Measurements from ENCODE around the gene PLPPR1. TPM values are rescaled to one million over a fixed set of nuclear protein-coding genes. Genes with fewer than 3 reads are reported as not detected.

PLPPR1 gene
- polyA plus RNA-seq, 1 donor from 2014 or later, result 157 TPM

DNA sequence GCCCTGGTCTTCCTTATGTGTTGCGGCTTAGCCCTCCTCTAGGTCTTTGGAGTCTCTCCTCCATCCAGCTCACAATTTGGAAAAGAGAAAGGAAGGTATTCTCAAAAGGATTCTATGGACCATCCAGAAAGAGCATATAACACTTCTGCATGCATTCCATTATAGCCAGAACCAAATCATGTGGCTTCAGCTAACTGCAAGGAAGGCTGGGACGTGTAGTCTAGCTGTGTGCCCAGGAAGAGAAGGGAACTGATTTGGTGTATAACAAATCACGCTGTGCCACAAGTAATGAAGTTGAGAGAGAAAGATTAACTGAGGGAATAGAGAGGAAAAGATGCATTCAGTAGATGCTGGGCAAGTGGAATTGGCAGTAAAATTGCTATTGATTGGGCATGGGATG lies 43.7 kb downstream of the PLPPR1 start:
- Histone ChIP-seq H2AFZ (ENCODE audit: low read depth, low read length) (no peak overlapping the region), H3K27ac (ENCODE audit: low read length) (no peak overlapping the region), H3K4me2 (ENCODE audit: low read length) (no peak overlapping the region), H3K36me3 (ENCODE audit: insufficient read depth, low read length) (no peaks in the 10 kb centered on the region), H3K9ac (ENCODE audit: low read length) (no peak overlapping the region), H4K20me1 (ENCODE audit: insufficient read depth) (no peaks in the 10 kb centered on the region), H3K79me2 (replicated peaks; ENCODE audit: insufficient read depth, low read length) (no peaks in the 10 kb centered on the region), H3F3A (ENCODE audit: insufficient read depth, low read length, poor library complexity, severe bottlenecking) (no peaks in the 10 kb centered on the region), H3K4me3 (ENCODE audit: low read length) (no peak overlapping the region), H3K27me3 (ENCODE audit: insufficient read depth, low read depth, low read length) (no peaks in the 10 kb centered on the region), H3K9me2 (ENCODE audit: insufficient read depth, low read length) (no peaks in the 10 kb centered on the region), H3K9me3 (ENCODE audit: low read length) (no peaks in the 10 kb centered on the region)
- TF ChIP-seq, protein P1, sequence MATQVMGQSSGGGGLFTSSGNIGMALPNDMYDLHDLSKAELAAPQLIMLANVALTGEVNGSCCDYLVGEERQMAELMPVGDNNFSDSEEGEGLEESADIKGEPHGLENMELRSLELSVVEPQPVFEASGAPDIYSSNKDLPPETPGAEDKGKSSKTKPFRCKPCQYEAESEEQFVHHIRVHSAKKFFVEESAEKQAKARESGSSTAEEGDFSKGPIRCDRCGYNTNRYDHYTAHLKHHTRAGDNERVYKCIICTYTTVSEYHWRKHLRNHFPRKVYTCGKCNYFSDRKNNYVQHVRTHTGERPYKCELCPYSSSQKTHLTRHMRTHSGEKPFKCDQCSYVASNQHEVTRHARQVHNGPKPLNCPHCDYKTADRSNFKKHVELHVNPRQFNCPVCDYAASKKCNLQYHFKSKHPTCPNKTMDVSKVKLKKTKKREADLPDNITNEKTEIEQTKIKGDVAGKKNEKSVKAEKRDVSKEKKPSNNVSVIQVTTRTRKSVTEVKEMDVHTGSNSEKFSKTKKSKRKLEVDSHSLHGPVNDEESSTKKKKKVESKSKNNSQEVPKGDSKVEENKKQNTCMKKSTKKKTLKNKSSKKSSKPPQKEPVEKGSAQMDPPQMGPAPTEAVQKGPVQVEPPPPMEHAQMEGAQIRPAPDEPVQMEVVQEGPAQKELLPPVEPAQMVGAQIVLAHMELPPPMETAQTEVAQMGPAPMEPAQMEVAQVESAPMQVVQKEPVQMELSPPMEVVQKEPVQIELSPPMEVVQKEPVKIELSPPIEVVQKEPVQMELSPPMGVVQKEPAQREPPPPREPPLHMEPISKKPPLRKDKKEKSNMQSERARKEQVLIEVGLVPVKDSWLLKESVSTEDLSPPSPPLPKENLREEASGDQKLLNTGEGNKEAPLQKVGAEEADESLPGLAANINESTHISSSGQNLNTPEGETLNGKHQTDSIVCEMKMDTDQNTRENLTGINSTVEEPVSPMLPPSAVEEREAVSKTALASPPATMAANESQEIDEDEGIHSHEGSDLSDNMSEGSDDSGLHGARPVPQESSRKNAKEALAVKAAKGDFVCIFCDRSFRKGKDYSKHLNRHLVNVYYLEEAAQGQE (IDR thresholded peaks at IDR 0.05; ENCODE audit: borderline replicate concordance), result no peak
- TF ChIP-seq TAF1 (IDR thresholded peaks at IDR 0.05; ENCODE audit: low read depth) (no peak), POLR2AphosphoS5 (IDR thresholded peaks at IDR 0.05) (no peak), SMC3 (conservative IDR thresholded peaks at IDR 0.05; ENCODE audit: poor library complexity) (no peak), RAD21 (conservative IDR thresholded peaks at IDR 0.05) (no peak), EP300 (conservative IDR thresholded peaks at IDR 0.05; ENCODE audit: poor library complexity, severe bottlenecking) (no peak), MXI1 (conservative IDR thresholded peaks at IDR 0.05; ENCODE audit: poor library complexity, severe bottlenecking) (no peak), EZH2 (IDR thresholded peaks at IDR 0.05; ENCODE audit: borderline replicate concordance, insufficient read depth, low read length, poor library complexity, severe bottlenecking) (no peak)
- TF ChIP-seq, protein P2, sequence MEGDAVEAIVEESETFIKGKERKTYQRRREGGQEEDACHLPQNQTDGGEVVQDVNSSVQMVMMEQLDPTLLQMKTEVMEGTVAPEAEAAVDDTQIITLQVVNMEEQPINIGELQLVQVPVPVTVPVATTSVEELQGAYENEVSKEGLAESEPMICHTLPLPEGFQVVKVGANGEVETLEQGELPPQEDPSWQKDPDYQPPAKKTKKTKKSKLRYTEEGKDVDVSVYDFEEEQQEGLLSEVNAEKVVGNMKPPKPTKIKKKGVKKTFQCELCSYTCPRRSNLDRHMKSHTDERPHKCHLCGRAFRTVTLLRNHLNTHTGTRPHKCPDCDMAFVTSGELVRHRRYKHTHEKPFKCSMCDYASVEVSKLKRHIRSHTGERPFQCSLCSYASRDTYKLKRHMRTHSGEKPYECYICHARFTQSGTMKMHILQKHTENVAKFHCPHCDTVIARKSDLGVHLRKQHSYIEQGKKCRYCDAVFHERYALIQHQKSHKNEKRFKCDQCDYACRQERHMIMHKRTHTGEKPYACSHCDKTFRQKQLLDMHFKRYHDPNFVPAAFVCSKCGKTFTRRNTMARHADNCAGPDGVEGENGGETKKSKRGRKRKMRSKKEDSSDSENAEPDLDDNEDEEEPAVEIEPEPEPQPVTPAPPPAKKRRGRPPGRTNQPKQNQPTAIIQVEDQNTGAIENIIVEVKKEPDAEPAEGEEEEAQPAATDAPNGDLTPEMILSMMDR (IDR thresholded peaks at IDR 0.05; ENCODE audit: poor library complexity, severe bottlenecking), result no peak

DNA sequence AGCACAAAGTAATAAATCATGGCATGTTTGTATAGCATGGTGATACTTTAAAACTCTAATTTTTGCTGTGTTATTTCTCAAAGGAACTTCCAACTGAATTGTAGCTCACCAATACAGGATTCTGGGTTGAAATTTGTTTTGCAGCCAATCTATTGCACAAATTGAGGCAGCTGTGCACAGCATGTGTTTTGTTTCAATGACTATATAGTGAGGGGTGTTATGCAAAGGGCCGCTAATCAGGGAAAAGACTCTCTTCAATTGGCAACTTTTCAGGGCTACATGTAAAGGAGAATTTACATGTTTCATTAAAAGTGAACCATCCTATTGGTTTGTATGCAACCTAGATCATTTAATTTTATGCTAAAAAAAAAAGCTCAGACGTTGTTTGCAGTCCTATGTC lies 44.6 kb downstream of the PLPPR1 start:
- H3K27ac ChIP-seq (ENCODE audit: low read length), result no peak overlapping the region
- H3K9ac ChIP-seq (ENCODE audit: low read length), result no peak overlapping the region
- no peaks in the 10 kb centered on the region for H4K20me1 ChIP-seq (ENCODE audit: insufficient read depth)
- H3K36me3 ChIP-seq (ENCODE audit: insufficient read depth, low read length), result no peaks in the 10 kb centered on the region
- no peak for TF ChIP-seq TAF1 (IDR thresholded peaks at IDR 0.05; ENCODE audit: low read depth)
- TF ChIP-seq EZH2 (IDR thresholded peaks at IDR 0.05; ENCODE audit: borderline replicate concordance, insufficient read depth, low read length, poor library complexity, severe bottlenecking), result no peak
- TF ChIP-seq RAD21 (conservative IDR thresholded peaks at IDR 0.05), result no peak
- no peak for TF ChIP-seq EP300 (conservative IDR thresholded peaks at IDR 0.05; ENCODE audit: poor library complexity, severe bottlenecking)
- no peak for TF ChIP-seq SMC3 (conservative IDR thresholded peaks at IDR 0.05; ENCODE audit: poor library complexity)
- TF ChIP-seq, protein P2 (IDR thresholded peaks at IDR 0.05; ENCODE audit: poor library complexity, severe bottlenecking), result no peak
- TF ChIP-seq POLR2AphosphoS5 (IDR thresholded peaks at IDR 0.05), result no peak
- TF ChIP-seq, protein P1 (IDR thresholded peaks at IDR 0.05; ENCODE audit: borderline replicate concordance), result no peak
- no peak for TF ChIP-seq MXI1 (conservative IDR thresholded peaks at IDR 0.05; ENCODE audit: poor library complexity, severe bottlenecking)
- no peak overlapping the region for H3K4me2 ChIP-seq (ENCODE audit: low read length)
- H2AFZ ChIP-seq (ENCODE audit: low read depth, low read length), result no peak overlapping the region
- H3K4me3 ChIP-seq (ENCODE audit: low read length), result no peak overlapping the region
- no peaks in the 10 kb centered on the region for H3K9me2 ChIP-seq (ENCODE audit: insufficient read depth, low read length)
- no peaks in the 10 kb centered on the region for H3K79me2 ChIP-seq (replicated peaks; ENCODE audit: insufficient read depth, low read length)
- no peaks in the 10 kb centered on the region for H3K9me3 ChIP-seq (ENCODE audit: low read length)
- H3F3A ChIP-seq (ENCODE audit: insufficient read depth, low read length, poor library complexity, severe bottlenecking), result no peaks in the 10 kb centered on the region
- H3K27me3 ChIP-seq (ENCODE audit: insufficient read depth, low read depth, low read length), result no peaks in the 10 kb centered on the region

Data from neural cell (in vitro differentiated cells).